GM12878 (cell line): ENCODE results near the gene CTIF. TPM values are rescaled to one million over a fixed set of nuclear protein-coding genes. Genes with fewer than 3 reads are reported as not detected.

Source experiments
- BRCA1 ChIP-seq: IDR thresholded peaks from 2 replicates; pipeline ENCODE4 v1.6.1; 2011; ENCODE audit warnings: low read depth, low read length, improper control_type of control experiment
- GABPA ChIP-seq: IDR thresholded peaks from 2 replicates; pipeline ENCODE4 v1.6.1; 2014; ENCODE audit warnings: antibody characterized with exemption, low read depth, mild to moderate bottlenecking, inconsistent platforms
- JUNB ChIP-seq: IDR thresholded peaks from 2 replicates; pipeline ENCODE4 v1.6.1; 2016; ENCODE audit warnings: antibody characterized with exemption, mild to moderate bottlenecking
- JUND ChIP-seq: IDR thresholded peaks from 2 replicates; pipeline ENCODE4 v1.6.1; 2012; ENCODE audit warnings: low read depth, mild to moderate bottlenecking, low read length, improper control_type of control experiment, moderate library complexity
- PAX5 ChIP-seq: IDR thresholded peaks from 2 replicates; pipeline ENCODE4 v1.6.1; 2011; ENCODE audit warnings: low read depth, low read length, borderline replicate concordance
- POU2F2 ChIP-seq: IDR thresholded peaks from 3 replicates; pipeline ENCODE4 v1.6.1; 2011; ENCODE audit warnings: low read depth, mild to moderate bottlenecking, low read length, borderline replicate concordance
- TCF3 ChIP-seq: IDR thresholded peaks from 2 replicates; pipeline ENCODE4 v1.6.1; 2012; ENCODE audit warnings: low read depth, mild to moderate bottlenecking, low read length, borderline replicate concordance; ENCODE audit not compliant: insufficient read depth
- ZNF24 ChIP-seq: fragments of 450-650 bp; IDR thresholded peaks from 2 replicates; pipeline ENCODE4 v1.6.1; 2017; ENCODE audit warnings: antibody characterized with exemption, mild to moderate bottlenecking
- polyA plus RNA-seq, 11 experiments: library from polyadenylated mRNA; depleted of rRNA in 4 of 11; unstranded in 6 of 11; stranded (reverse) in 5 of 11; fragments of >200 nt; fragmentation: Nextera tagmentation in 4 of 11; fragmentation: Illumina TruSeq in 1 of 11; extraction: Ambion mirVana in 4 of 11; extraction: Trizol in 1 of 11; gene quantifications; 1 replicate in 1 of 11; 2 replicates in 10 of 11; pipeline versions ENCODE4 v1.2.1 to v1.2.3, GENCODE V29; 2011 to 2016; ENCODE audit warnings: inconsistent platforms in 2 of 11, missing spikeins in 2 of 11, low read depth in 1 of 11
- total RNA-seq, 4 experiments: library from RNA; depleted of rRNA in 3 of 4; stranded (reverse); fragments of >200 nt in 3 of 4; fragmentation: Illumina TruSeq in 1 of 4; extraction: Trizol in 1 of 4; gene quantifications; 2 replicates each; pipeline versions ENCODE4 v1.2.1 to v1.2.3, GENCODE V29; 2013 to 2021
- TF ChIP-seq, protein P1 (sequence below): fragments of 450-650 bp; IDR thresholded peaks from 2 replicates; pipeline ENCODE4 v1.6.1; 2016; ENCODE audit warnings: mild to moderate bottlenecking
- TF ChIP-seq, protein P2 (sequence below): fragments of 450-650 bp; IDR thresholded peaks from 2 replicates; pipeline ENCODE4 v1.6.1; 2018; ENCODE audit warnings: borderline replicate concordance, mild to moderate bottlenecking; ENCODE audit not compliant: partially characterized antibody
- TF ChIP-seq, protein P3 (sequence below): fragments of 450-650 bp; IDR thresholded peaks from 2 replicates; pipeline ENCODE4 v1.6.1; 2017; ENCODE audit warnings: mild to moderate bottlenecking, moderate library complexity
- TF ChIP-seq, protein P4 (sequence below): fragments of 450-650 bp; IDR thresholded peaks from 2 replicates; pipeline ENCODE4 v1.6.1; 2017; ENCODE audit warnings: mild to moderate bottlenecking, low read depth, inconsistent platforms; ENCODE audit not compliant: poor library complexity, severe bottlenecking
- TF ChIP-seq, protein P5 (sequence below): IDR thresholded peaks from 2 replicates; pipeline ENCODE4 v1.6.1; 2012; ENCODE audit warnings: mild to moderate bottlenecking, low read depth, low read length

CTIF gene
- total and polyA plus RNA-seq, 10 of the 15 experiments (the other 5 are each of a cell fraction or from before 2014, with no cell fraction given), result 0.06 to 11.6 (median 2.5) TPM

DNA sequence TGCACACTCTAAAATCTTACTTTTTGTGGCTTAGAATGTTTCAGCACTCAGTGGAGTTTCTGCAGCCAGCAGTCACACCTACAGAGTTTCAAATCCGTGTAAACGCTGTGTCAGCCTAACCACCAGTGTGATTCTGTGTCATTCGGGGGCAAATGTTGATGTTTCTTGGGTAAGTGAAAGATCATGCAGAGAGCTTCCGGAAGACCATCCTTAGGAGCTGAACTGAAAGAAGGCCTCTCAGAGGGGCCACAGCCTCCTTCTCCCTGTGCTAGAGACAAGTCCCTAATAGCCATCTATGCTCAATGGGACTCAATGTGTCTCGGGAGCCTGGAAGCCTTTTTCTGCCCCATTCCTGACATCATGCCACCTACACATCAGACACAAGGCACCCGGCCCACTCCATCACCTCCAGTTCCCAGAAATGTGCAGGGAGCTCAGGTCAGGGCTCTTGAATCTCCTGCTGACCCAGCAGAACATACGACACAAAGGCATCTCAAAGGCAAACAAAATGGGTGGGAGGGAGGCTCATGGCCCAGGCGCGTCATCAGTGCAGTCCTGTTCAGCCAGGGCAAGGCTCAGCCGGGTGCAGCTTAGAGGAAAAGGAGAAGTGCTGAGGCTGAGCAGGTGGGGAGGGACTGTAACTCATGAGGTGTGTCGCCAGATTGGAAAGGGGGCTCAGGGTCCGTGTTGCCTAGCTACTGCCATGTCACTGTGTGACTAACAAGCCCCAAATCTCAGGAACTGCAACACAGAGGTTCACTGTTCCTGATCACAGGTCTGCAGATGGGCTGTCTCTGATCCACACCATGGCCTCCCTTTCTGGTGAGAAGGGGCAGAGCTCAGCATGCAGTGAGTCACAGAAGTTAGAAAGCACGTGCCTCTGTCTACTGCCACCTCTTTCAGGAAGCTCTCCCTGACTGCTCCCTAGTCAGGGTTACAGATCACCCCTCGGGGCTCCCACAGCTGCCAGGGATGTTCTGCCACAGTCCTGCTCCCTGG is 329.9 kb downstream of the CTIF start (continued):
- TF ChIP-seq POU2F2 (peak; percentile 49; the same call in 1 of the 3 replicates), ZNF24 (no peak), JUNB (peak; percentile 68), JUND (no peak), PAX5 (peak; percentile 88), TCF3 (peak; percentile 75), BRCA1 (no peak), GABPA (no peak)
- TF ChIP-seq, protein P1, sequence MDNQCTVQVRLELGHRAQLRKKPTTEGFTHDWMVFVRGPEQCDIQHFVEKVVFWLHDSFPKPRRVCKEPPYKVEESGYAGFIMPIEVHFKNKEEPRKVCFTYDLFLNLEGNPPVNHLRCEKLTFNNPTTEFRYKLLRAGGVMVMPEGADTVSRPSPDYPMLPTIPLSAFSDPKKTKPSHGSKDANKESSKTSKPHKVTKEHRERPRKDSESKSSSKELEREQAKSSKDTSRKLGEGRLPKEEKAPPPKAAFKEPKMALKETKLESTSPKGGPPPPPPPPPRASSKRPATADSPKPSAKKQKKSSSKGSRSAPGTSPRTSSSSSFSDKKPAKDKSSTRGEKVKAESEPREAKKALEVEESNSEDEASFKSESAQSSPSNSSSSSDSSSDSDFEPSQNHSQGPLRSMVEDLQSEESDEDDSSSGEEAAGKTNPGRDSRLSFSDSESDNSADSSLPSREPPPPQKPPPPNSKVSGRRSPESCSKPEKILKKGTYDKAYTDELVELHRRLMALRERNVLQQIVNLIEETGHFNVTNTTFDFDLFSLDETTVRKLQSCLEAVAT, result peak; percentile 66; the same call in 1 of the 2 replicates
- TF ChIP-seq, protein P2, sequence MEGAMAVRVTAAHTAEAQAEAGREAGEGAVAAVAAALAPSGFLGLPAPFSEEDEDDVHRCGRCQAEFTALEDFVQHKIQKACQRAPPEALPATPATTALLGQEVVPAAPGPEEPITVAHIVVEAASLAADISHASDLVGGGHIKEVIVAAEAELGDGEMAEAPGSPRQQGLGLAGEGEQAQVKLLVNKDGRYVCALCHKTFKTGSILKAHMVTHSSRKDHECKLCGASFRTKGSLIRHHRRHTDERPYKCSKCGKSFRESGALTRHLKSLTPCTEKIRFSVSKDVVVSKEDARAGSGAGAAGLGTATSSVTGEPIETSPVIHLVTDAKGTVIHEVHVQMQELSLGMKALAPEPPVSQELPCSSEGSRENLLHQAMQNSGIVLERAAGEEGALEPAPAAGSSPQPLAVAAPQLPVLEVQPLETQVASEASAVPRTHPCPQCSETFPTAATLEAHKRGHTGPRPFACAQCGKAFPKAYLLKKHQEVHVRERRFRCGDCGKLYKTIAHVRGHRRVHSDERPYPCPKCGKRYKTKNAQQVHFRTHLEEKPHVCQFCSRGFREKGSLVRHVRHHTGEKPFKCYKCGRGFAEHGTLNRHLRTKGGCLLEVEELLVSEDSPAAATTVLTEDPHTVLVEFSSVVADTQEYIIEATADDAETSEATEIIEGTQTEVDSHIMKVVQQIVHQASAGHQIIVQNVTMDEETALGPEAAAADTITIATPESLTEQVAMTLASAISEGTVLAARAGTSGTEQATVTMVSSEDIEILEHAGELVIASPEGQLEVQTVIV, result no peak
- TF ChIP-seq, protein P3, sequence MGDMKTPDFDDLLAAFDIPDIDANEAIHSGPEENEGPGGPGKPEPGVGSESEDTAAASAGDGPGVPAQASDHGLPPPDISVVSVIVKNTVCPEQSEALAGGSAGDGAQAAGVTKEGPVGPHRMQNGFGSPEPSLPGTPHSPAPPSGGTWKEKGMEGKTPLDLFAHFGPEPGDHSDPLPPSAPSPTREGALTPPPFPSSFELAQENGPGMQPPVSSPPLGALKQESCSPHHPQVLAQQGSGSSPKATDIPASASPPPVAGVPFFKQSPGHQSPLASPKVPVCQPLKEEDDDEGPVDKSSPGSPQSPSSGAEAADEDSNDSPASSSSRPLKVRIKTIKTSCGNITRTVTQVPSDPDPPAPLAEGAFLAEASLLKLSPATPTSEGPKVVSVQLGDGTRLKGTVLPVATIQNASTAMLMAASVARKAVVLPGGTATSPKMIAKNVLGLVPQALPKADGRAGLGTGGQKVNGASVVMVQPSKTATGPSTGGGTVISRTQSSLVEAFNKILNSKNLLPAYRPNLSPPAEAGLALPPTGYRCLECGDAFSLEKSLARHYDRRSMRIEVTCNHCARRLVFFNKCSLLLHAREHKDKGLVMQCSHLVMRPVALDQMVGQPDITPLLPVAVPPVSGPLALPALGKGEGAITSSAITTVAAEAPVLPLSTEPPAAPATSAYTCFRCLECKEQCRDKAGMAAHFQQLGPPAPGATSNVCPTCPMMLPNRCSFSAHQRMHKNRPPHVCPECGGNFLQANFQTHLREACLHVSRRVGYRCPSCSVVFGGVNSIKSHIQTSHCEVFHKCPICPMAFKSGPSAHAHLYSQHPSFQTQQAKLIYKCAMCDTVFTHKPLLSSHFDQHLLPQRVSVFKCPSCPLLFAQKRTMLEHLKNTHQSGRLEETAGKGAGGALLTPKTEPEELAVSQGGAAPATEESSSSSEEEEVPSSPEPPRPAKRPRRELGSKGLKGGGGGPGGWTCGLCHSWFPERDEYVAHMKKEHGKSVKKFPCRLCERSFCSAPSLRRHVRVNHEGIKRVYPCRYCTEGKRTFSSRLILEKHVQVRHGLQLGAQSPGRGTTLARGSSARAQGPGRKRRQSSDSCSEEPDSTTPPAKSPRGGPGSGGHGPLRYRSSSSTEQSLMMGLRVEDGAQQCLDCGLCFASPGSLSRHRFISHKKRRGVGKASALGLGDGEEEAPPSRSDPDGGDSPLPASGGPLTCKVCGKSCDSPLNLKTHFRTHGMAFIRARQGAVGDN, result peak; percentile 77
- TF ChIP-seq, protein P4, sequence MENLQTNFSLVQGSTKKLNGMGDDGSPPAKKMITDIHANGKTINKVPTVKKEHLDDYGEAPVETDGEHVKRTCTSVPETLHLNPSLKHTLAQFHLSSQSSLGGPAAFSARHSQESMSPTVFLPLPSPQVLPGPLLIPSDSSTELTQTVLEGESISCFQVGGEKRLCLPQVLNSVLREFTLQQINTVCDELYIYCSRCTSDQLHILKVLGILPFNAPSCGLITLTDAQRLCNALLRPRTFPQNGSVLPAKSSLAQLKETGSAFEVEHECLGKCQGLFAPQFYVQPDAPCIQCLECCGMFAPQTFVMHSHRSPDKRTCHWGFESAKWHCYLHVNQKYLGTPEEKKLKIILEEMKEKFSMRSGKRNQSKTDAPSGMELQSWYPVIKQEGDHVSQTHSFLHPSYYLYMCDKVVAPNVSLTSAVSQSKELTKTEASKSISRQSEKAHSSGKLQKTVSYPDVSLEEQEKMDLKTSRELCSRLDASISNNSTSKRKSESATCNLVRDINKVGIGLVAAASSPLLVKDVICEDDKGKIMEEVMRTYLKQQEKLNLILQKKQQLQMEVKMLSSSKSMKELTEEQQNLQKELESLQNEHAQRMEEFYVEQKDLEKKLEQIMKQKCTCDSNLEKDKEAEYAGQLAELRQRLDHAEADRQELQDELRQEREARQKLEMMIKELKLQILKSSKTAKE, result peak; percentile 81
- TF ChIP-seq, protein P5, sequence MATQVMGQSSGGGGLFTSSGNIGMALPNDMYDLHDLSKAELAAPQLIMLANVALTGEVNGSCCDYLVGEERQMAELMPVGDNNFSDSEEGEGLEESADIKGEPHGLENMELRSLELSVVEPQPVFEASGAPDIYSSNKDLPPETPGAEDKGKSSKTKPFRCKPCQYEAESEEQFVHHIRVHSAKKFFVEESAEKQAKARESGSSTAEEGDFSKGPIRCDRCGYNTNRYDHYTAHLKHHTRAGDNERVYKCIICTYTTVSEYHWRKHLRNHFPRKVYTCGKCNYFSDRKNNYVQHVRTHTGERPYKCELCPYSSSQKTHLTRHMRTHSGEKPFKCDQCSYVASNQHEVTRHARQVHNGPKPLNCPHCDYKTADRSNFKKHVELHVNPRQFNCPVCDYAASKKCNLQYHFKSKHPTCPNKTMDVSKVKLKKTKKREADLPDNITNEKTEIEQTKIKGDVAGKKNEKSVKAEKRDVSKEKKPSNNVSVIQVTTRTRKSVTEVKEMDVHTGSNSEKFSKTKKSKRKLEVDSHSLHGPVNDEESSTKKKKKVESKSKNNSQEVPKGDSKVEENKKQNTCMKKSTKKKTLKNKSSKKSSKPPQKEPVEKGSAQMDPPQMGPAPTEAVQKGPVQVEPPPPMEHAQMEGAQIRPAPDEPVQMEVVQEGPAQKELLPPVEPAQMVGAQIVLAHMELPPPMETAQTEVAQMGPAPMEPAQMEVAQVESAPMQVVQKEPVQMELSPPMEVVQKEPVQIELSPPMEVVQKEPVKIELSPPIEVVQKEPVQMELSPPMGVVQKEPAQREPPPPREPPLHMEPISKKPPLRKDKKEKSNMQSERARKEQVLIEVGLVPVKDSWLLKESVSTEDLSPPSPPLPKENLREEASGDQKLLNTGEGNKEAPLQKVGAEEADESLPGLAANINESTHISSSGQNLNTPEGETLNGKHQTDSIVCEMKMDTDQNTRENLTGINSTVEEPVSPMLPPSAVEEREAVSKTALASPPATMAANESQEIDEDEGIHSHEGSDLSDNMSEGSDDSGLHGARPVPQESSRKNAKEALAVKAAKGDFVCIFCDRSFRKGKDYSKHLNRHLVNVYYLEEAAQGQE, result no peak
